Measurements from ENCODE around the gene ABCA2. TPM values are rescaled to one million over a fixed set of nuclear protein-coding genes. Genes with fewer than 3 reads are reported as not detected.

The ABCA2 gene
- total RNA-seq, 1 donor from 2014 or later = 102 TPM

DNA sequence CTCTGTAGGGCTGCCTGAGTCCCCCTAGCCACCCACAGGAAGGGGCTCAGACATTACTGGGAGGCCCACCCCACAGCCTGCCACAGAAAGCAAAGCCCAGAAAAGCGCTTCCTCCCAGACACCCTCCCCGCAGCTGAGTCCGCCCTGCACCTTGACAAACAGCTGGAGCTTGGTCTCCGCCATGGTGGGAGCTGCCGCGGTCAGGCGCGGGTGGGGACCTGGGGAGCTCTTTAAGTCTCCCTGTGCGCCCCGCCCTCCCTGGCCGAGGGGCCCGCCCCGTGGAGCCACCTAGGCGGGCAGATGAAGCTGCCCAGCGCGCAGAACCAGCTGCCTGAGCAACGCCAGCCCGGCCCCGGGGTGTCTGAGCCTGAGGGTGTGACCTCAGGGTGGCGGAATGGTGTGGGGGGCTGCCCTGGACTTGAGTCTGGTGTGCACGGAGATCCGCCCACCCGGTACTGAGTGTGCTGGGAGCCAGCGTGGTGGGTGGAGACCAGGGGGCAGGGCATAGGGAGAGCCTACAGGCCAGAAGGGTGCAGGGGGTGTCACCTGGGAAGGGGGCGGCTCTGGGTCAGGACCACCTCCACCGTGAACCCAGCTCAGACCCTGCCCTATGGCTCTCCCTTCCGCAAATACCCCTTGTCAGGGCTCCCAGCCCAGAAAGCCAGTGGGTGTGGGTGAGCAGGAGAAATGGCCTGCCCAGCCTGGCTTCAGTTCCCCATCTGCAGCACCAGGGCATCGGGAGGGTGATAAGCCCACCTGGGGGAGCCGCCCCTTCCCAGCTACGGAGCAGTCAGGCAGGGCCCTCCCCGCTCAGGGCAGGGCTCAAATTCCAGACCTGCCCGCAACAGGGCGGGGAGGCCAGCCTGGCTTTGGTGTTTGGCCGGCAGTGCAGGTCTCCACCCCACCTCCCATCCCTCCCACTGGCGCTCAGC is 31.4 kb downstream of the ABCA2 start, which contains the start of gene CLIC3:
Gene CLIC3 (minus strand): TSS at position 208 of the 932 bp plus-strand sequence. CDS start 25 bp downstream, at position 183.
- TF ChIP-seq, protein P1, sequence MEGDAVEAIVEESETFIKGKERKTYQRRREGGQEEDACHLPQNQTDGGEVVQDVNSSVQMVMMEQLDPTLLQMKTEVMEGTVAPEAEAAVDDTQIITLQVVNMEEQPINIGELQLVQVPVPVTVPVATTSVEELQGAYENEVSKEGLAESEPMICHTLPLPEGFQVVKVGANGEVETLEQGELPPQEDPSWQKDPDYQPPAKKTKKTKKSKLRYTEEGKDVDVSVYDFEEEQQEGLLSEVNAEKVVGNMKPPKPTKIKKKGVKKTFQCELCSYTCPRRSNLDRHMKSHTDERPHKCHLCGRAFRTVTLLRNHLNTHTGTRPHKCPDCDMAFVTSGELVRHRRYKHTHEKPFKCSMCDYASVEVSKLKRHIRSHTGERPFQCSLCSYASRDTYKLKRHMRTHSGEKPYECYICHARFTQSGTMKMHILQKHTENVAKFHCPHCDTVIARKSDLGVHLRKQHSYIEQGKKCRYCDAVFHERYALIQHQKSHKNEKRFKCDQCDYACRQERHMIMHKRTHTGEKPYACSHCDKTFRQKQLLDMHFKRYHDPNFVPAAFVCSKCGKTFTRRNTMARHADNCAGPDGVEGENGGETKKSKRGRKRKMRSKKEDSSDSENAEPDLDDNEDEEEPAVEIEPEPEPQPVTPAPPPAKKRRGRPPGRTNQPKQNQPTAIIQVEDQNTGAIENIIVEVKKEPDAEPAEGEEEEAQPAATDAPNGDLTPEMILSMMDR (IDR thresholded peaks at IDR 0.05) = no peak
- H3K36me3 ChIP-seq = no peaks in the 10 kb centered on the region
- H3K9me3 ChIP-seq = no peaks in the 10 kb centered on the region
- H3K27me3 ChIP-seq = no peaks in the 10 kb centered on the region
- no peak for DNase-seq (ENCODE audit: low spot score in 2 of 2)
- intact Hi-C loops (cut with DNase I) = loop anchor here (5.0 kb wide), 1 partner anchor 109 kb away; the partner anchor contains the start of gene TRAF2
- H3K27ac ChIP-seq = peak within 1 kb of the TSS; percentile 60 to 67
- H3K4me1 ChIP-seq = peaks cover 21 to 29% of the 10 kb centered on the region in 2 donors
- peak within 1 kb of the TSS; percentile 27 to 52 for H3K4me3 ChIP-seq

DNA sequence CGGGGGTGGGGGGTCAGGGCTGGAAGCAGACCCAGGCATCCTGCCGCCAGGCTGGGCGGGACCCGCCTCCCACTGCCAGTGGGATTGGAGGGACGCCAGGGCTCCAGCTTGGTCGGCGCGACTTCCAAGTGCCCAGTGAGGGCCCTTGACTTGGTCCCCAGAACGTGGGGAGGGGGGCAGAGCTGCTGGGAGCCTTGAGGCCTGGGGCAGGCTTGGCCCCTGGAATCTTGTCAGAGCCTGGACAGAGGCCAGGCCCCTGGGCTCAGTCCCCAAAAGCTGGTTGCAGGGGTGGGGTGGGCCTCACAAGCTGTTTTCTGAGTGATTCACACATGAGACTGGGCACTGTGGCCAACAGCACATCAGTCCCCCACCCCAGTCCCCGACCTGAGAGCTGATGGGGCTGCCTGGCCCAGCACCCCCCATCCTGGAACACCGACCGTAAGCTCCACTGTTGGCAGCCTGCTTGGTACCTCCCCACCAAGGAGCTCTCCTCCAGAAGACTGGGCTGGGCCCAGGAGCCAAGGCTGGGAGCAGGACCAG is 32.2 kb downstream of the ABCA2 start:
- DNase-seq (ENCODE audit: low spot score in 2 of 2) = no peak
- TF ChIP-seq, protein P1 (IDR thresholded peaks at IDR 0.05) = no peak
- H3K27ac ChIP-seq = peak overlapping the region; percentile 60 to 67
- H3K4me1 ChIP-seq = peaks cover 21 to 29% of the 10 kb centered on the region in 2 donors
- no peaks in the 10 kb centered on the region for H3K27me3 ChIP-seq
- H3K9me3 ChIP-seq = no peaks in the 10 kb centered on the region
- H3K4me3 ChIP-seq = peak overlapping the region; percentile 27 to 52
- intact Hi-C loops (cut with DNase I) = loop anchor here (5.0 kb wide), 1 partner anchor 109 kb away; the partner anchor contains the start of gene TRAF2
- no peaks in the 10 kb centered on the region for H3K36me3 ChIP-seq

DNA sequence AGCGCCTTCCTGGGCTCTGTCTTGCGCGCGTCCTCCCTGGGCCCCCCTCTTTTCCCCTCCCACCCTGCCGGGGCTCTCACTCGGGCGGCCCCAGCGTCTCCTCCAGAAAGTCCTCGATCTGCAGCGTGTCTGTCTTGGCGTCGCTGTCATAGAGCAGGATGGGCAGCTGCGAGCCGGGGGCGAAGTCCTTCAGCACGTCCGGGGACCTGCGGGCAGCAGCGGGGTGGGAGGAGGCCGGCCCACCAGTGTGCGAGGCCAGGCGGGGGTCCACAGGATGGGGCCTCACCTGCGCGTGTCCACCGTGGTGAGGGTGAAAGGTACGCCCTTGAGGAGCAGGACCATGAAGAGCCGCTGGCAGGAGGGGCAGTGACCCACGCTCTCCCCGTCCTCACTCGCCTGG is 32.7 kb downstream of the ABCA2 start:
- peak overlapping the region; percentile 60 to 67 for H3K27ac ChIP-seq
- no peaks in the 10 kb centered on the region for H3K27me3 ChIP-seq
- TF ChIP-seq, protein P1 (IDR thresholded peaks at IDR 0.05) = no peak
- peak overlapping the region; percentile 27 to 52 for H3K4me3 ChIP-seq
- peaks cover 21 to 29% of the 10 kb centered on the region in 2 donors for H3K4me1 ChIP-seq
- intact Hi-C loops (cut with DNase I) = loop anchor here (5.0 kb wide), 1 partner anchor 108 kb away; the partner anchor contains the start of gene TRAF2
- no peaks in the 10 kb centered on the region for H3K36me3 ChIP-seq
- no peaks in the 10 kb centered on the region for H3K9me3 ChIP-seq
- no peak for DNase-seq (ENCODE audit: low spot score in 2 of 2)

DNA sequence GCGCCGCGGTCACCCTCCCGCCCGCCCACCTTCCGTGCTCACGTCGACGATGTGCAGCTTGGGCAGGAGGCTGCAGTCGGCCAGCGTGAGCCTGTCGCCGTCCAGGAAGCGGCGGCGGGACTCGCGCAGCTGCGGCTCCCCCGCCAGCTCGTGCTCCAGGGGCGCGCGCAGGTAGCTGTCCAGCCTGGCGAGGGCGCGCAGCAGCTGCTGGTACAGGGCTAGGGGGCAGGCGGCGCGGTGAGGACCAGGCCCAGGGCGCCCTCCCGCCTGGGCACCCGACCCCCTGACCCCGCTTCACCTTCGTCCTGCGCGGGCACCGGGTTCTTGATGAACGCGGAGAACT is 33.2 kb downstream of the ABCA2 start:
- no peaks in the 10 kb centered on the region for H3K36me3 ChIP-seq
- H3K9me3 ChIP-seq = no peaks in the 10 kb centered on the region
- TF ChIP-seq, protein P1 (IDR thresholded peaks at IDR 0.05) = no peak
- intact Hi-C loops (cut with DNase I) = loop anchor here (5.0 kb wide), 2 partner anchors 92 to 108 kb away; partner anchors contain the start of genes MAN1B1 and TRAF2
- peaks cover 21 to 29% of the 10 kb centered on the region in 2 donors for H3K4me1 ChIP-seq
- H3K27ac ChIP-seq = no peak overlapping the region
- H3K27me3 ChIP-seq = no peaks in the 10 kb centered on the region
- peak overlapping the region in 1 of 2 donors; percentile 52 for H3K4me3 ChIP-seq
- DNase-seq (ENCODE audit: low spot score in 2 of 2) = no peak

DNA sequence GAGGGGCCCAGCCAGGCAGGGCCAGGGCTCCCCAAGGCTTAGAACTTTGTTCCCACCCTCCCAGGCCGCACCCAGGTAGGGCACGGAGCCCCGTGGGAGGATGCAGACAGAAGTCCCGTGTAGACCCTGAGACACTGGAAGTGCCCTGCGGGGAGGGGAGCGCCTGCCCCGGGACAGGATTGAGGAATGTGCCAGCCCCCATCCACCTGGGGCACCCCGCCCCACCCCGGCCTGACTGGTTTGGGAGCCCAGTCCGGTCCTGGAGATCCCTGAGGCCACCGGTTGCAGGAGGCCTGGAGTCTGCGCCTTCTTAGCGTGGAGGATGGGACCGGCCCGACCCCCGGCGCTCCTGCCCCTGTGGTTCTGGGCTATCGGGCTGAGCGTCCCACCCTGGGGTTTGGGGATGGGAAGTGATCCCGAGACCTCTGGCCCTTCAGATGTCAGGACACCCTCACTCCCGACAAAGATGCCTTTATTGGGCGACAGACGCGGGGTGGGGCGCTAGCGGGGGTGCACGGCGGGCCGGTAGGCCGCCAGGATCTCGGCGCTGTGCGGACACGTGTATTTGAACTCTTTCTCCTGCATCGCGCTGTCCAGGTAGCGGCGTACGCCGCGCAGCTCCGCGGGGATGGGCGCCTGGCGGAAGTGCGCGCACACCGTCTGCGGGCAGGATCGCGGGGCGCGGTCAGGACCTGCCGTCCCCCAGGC is 33.7 kb downstream of the ABCA2 start:
- no peaks in the 10 kb centered on the region for H3K9me3 ChIP-seq
- no peak for DNase-seq (ENCODE audit: low spot score in 2 of 2)
- TF ChIP-seq, protein P1 (IDR thresholded peaks at IDR 0.05) = no peak
- H3K27me3 ChIP-seq = no peaks in the 10 kb centered on the region
- peak overlapping the region in 1 of 2 donors; percentile 52 for H3K4me3 ChIP-seq
- H3K36me3 ChIP-seq = no peaks in the 10 kb centered on the region
- no peak overlapping the region for H3K27ac ChIP-seq
- intact Hi-C loops (cut with DNase I) = loop anchor here (5.0 kb wide), 1 partner anchor 93 kb away; the partner anchor contains the start of gene MAN1B1
- peaks cover 21 to 29% of the 10 kb centered on the region in 2 donors for H3K4me1 ChIP-seq

Data from ascending aorta (tissue), 2 donors.